Lung (tissue), 12 donors: ENCODE measurements around the gene RFC2. TPM values are rescaled to one million over a fixed set of nuclear protein-coding genes. Genes with fewer than 3 reads are reported as not detected.
"Not testable (repeated sequence)": the region's sequence is repeated elsewhere in the genome, so short reads cannot be mapped to it uniquely, and the experiment has no call there.

ENCODE experiments used
- ATAC-seq: fragments of 200-7000 bp; cut with Tn5 transposase; one replicate; pipeline ENCODE4 v1.9.1; 2020; ENCODE audit warnings: moderate number of reproducible peaks; ENCODE audit not compliant: insufficient read depth, low FRiP score
- DNase-seq, 3 donors: peaks; one replicate each; pipeline ENCODE4 v3.0.0-alpha.2; 2013 to 2017
- H3K27ac ChIP-seq, 2 donors: one replicate each; pipeline ENCODE4 v1.5.1; 2013; ENCODE audit warnings: mild to moderate bottlenecking in 2 of 2, moderate library complexity in 2 of 2, control low read depth in 1 of 2, inconsistent platforms in 1 of 2, low read depth in 1 of 2, low read length in 1 of 2
- H3K27me3 ChIP-seq, 3 donors: one replicate each; pipeline ENCODE4 v1.5.1; 2013; ENCODE audit warnings: low read length in 2 of 3; ENCODE audit not compliant: control insufficient read depth in 3 of 3, insufficient read depth in 3 of 3
- H3K36me3 ChIP-seq, 4 donors: one replicate each; pipeline ENCODE4 v1.5.1; 2013; ENCODE audit warnings: low read length in 4 of 4, mild to moderate bottlenecking in 1 of 4, moderate library complexity in 1 of 4; ENCODE audit not compliant: control insufficient read depth in 4 of 4, insufficient read depth in 4 of 4
- H3K4me1 ChIP-seq, 5 donors: one replicate each; pipeline ENCODE4 v1.5.1; 2013; ENCODE audit warnings: low read length in 5 of 5, mild to moderate bottlenecking in 2 of 5, moderate library complexity in 1 of 5; ENCODE audit not compliant: control insufficient read depth in 5 of 5, insufficient read depth in 5 of 5
- H3K4me3 ChIP-seq: one replicate; pipeline ENCODE4 v1.5.1; 2013; ENCODE audit warnings: mild to moderate bottlenecking, control low read depth, moderate library complexity
- H3K9ac ChIP-seq, 2 donors: one replicate each; pipeline ENCODE4 v1.5.1; 2013; ENCODE audit warnings: low read length in 2 of 2, control low read depth in 1 of 2; ENCODE audit not compliant: insufficient read depth in 1 of 2
- H3K9me3 ChIP-seq, 4 donors: one replicate each; pipeline ENCODE4 v1.5.1; 2013; ENCODE audit warnings: low read length in 3 of 4, mild to moderate bottlenecking in 1 of 4, moderate library complexity in 1 of 4; ENCODE audit not compliant: control insufficient read depth in 4 of 4, insufficient read depth in 3 of 4
- CTCF ChIP-seq: IDR thresholded peaks from 2 replicates; pipeline ENCODE4 v1.5.1; 2012; ENCODE audit warnings: mild to moderate bottlenecking; ENCODE audit errors: control extremely low read depth, extremely low read depth
- WGBS, 2 donors: extraction: QIAGEN DNeasy Blood & Tissue Kit; methylation state at CpG; one replicate each; pipeline ENCODE4 v1.1.7; 2013; 5-methylcytosine and 5-hydroxymethylcytosine counted together
- polyA plus RNA-seq, 2 donors: library from polyadenylated mRNA; stranded (reverse); fragments of 200-250 nt; gene quantifications; one replicate each; pipeline ENCODE4 v1.2.1, GENCODE V29; 2013
- total RNA-seq, 2 donors: library from RNA; depleted of rRNA in 1 of 2; stranded (reverse); fragments of >200 nt in 1 of 2; gene quantifications; one replicate each; pipeline ENCODE4 v1.2.1, GENCODE V29; 2014 to 2021
- donor health status: control.
- donor health status: control.
- donor health status: Bipolar disorder and iron deficiency.
- donor health status: healthy.
- donor health status: DM: yes; HTN: yes; CAD: no.

Gene RFC2
- total and polyA plus RNA-seq, 4 donors: 14.5 to 23.8 (median 21.2) TPM

GRCh38 chr7:74215921-74216320, 38.3 kb downstream of the RFC2 start:
- no peak for DNase-seq
- no peak for TF ChIP-seq CTCF
- H3K27ac ChIP-seq: no peak overlapping the region
- H3K4me3 ChIP-seq: no peak overlapping the region
- H3K27me3 ChIP-seq: no peaks in the 10 kb centered on the region
- no peak overlapping the region for H3K9ac ChIP-seq
- peaks cover 0 to 3% (median 0%) of the 10 kb centered on the region in 4 donors for H3K36me3 ChIP-seq
- ATAC-seq: no peak
- H3K9me3 ChIP-seq: no peaks in the 10 kb centered on the region
- H3K4me1 ChIP-seq: peaks cover 0 to 1% (median 0%) of the 10 kb centered on the region in 5 donors
- 68 to 69% methylated on average over 15 of the region's 15 CpGs for WGBS, 2 donors

- no peak for TF ChIP-seq CTCF
- Histone ChIP-seq H3K4me1 (peaks cover 0 to 5% (median 0%) of the 10 kb centered on the region in 5 donors), H3K27ac (no peak overlapping the region), H3K9ac (no peak overlapping the region), H3K9me3 (no peaks in the 10 kb centered on the region), H3K4me3 (no peak overlapping the region), H3K36me3 (peaks cover 0 to 1% (median 0%) of the 10 kb centered on the region in 4 donors), H3K27me3 (no peaks in the 10 kb centered on the region)
- DNase-seq (no peak), ATAC-seq (no peak)
- WGBS, 2 donors: 88 to 91% methylated on average over 21 of the region's 21 CpGs
These were observed 39.2 kb downstream of the RFC2 start for GRCh38 chr7:74214816-74215630.

- WGBS, 2 donors: 82 to 87% methylated on average over 11 of the region's 11 CpGs
- H3K27ac ChIP-seq: no peak overlapping the region
- H3K27me3 ChIP-seq: no peaks in the 10 kb centered on the region
- H3K36me3 ChIP-seq: peaks cover 0 to 1% (median 0%) of the 10 kb centered on the region in 4 donors
- ATAC-seq (no peak), DNase-seq (no peak)
- H3K4me3 ChIP-seq: no peak overlapping the region
- no peak overlapping the region for H3K9ac ChIP-seq
- TF ChIP-seq CTCF: no peak
- H3K4me1 ChIP-seq: peaks cover 0 to 7% (median 0%) of the 10 kb centered on the region in 5 donors
- no peaks in the 10 kb centered on the region for H3K9me3 ChIP-seq
These were observed 41.5 kb downstream of the RFC2 start for GRCh38 chr7:74212661-74213060.

- WGBS, 2 donors: 87 to 94% methylated on average over 7 of the region's 7 CpGs
These were observed 46.0 kb downstream of the RFC2 start for GRCh38 chr7:74208241-74208640.

More at GRCh38 chr7:74208241-74208640, 46.0 kb downstream of the RFC2 start:
- not testable (repeated sequence) for ATAC-seq, H3K36me3 ChIP-seq, DNase-seq, H3K9me3 ChIP-seq, H3K27me3 ChIP-seq, H3K9ac ChIP-seq, H3K4me1 ChIP-seq, H3K27ac ChIP-seq, H3K4me3 ChIP-seq
